Left ventricle myocardium inferior (tissue), 1 donor: ENCODE measurements around the gene ABHD11. TPM values are rescaled to one million over a fixed set of nuclear protein-coding genes. Genes with fewer than 3 reads are reported as not detected.
"Not testable (repeated sequence)": the region's sequence is repeated elsewhere in the genome, so short reads cannot be mapped to it uniquely, and the experiment has no call there.

Experiments
- DNase-seq: peaks from one replicate; pipeline ENCODE4 v3.0.0-alpha.2; 2020
- H3K27ac ChIP-seq: fragments of 200-600 bp; replicated peaks from 2 replicates; pipeline ENCODE4 v1.8.0; 2021
- H3K27me3 ChIP-seq: fragments of 200-600 bp; 2 replicates; pipeline ENCODE4 v1.8.0; 2021; ENCODE audit warnings: low read depth
- H3K36me3 ChIP-seq: fragments of 200-600 bp; 2 replicates; pipeline ENCODE4 v1.8.0; 2021
- H3K4me1 ChIP-seq: fragments of 200-600 bp; 2 replicates; pipeline ENCODE4 v1.8.0; 2021
- H3K4me3 ChIP-seq: fragments of 200-600 bp; 2 replicates; pipeline ENCODE4 v1.8.0; 2021; ENCODE audit warnings: mild to moderate bottlenecking, moderate library complexity
- H3K9me3 ChIP-seq: fragments of 200-600 bp; replicated peaks from 2 replicates; pipeline ENCODE4 v1.8.0; 2021
- CTCF ChIP-seq: fragments of 200-600 bp; IDR thresholded peaks from 2 replicates; pipeline ENCODE4 v1.8.0; 2021; ENCODE audit warnings: antibody characterized with exemption, mild to moderate bottlenecking, borderline replicate concordance
- intact Hi-C: fragments of 100-400 bp; cut with micrococcal nuclease; formaldehyde crosslinking; loops from one replicate; pipeline ENCODE4 v1.11.0; 2022
- total RNA-seq: library from RNA; stranded (reverse); fragmentation: NEBNext Ultra II Directional; extraction: Animal tissue kit (Norgen Biotek cat#: 25700); gene quantifications from one replicate; pipeline ENCODE4 v1.2.1, GENCODE V29; 2021
- donor health status: DM: no; HTN: yes; CAD: no; lungs with severe emphysema.

ABHD11 gene
- total RNA-seq, 1 donor from 2014 or later = 25.2 TPM

DNA sequence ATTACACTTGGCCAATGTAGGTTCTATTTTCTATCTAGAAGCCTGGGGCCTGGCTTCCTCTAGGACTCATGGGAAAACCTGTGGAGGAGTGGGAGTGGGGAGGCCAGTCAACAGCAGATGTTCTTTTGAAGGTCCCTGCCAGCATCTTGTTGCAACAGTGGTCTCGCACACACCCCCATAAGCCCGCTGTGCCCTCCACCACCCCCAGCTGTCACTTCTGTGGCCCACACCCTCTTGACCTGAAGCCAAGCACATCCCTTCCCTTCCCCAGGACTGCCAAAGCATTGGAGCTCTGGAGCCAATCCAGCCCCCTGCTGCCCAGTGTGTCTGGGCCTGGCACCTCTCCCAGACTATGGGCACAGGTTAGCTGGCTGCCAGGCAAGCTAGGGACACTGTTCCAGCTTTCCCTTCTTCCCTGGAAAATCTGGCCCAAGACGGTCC lies 17.2 kb downstream of the ABHD11 start:
- Histone ChIP-seq H3K27ac (peak overlapping the region; percentile 62), H3K27me3 (peaks cover 22% of the 10 kb centered on the region), H3K9me3 (no peaks in the 10 kb centered on the region), H3K4me3 (no peak overlapping the region), H3K4me1 (peaks cover 45% of the 10 kb centered on the region), H3K36me3 (no peaks in the 10 kb centered on the region)
- no peak for TF ChIP-seq CTCF
- intact Hi-C loops = no loop called here
- DNase-seq = peak; percentile 73

- Histone ChIP-seq H3K27me3 (peaks cover 16% of the 10 kb centered on the region), H3K4me1 (peaks cover 48% of the 10 kb centered on the region)
- H3K36me3 ChIP-seq, H3K27ac ChIP-seq, DNase-seq, intact Hi-C loops, H3K9me3 ChIP-seq, H3K4me3 ChIP-seq: not testable (repeated sequence)
Observed at GRCh38 chr7:73720443-73720842, 18.2 kb downstream of the ABHD11 start.

DNA sequence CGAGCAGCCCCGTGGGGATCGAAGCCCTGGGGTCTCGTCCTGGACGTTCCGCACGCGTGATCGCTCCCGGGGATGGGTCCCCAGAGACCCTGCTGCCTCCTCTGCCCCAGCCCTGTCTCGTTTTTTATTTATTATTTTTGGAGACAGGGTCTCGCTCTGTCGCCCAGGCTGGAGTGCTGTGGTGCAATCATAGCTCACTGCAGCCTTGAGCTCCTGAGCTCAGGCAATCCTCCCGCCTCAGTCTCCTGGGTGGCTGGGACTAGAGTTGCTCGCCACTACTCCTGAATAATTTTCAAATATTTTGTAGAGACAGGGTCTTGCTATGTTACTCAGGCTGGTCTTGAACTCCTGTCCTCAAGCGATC lies 18.8 kb downstream of the ABHD11 start:
- peak overlapping the region; percentile 88 for H3K4me3 ChIP-seq
- no peak for DNase-seq
- H3K27ac ChIP-seq = no peak overlapping the region
- intact Hi-C loops = no loop called here
- peaks cover 16% of the 10 kb centered on the region for H3K27me3 ChIP-seq
- no peaks in the 10 kb centered on the region for H3K36me3 ChIP-seq
- H3K9me3 ChIP-seq = no peaks in the 10 kb centered on the region
- peaks cover 48% of the 10 kb centered on the region for H3K4me1 ChIP-seq
- TF ChIP-seq CTCF = no peak

DNA sequence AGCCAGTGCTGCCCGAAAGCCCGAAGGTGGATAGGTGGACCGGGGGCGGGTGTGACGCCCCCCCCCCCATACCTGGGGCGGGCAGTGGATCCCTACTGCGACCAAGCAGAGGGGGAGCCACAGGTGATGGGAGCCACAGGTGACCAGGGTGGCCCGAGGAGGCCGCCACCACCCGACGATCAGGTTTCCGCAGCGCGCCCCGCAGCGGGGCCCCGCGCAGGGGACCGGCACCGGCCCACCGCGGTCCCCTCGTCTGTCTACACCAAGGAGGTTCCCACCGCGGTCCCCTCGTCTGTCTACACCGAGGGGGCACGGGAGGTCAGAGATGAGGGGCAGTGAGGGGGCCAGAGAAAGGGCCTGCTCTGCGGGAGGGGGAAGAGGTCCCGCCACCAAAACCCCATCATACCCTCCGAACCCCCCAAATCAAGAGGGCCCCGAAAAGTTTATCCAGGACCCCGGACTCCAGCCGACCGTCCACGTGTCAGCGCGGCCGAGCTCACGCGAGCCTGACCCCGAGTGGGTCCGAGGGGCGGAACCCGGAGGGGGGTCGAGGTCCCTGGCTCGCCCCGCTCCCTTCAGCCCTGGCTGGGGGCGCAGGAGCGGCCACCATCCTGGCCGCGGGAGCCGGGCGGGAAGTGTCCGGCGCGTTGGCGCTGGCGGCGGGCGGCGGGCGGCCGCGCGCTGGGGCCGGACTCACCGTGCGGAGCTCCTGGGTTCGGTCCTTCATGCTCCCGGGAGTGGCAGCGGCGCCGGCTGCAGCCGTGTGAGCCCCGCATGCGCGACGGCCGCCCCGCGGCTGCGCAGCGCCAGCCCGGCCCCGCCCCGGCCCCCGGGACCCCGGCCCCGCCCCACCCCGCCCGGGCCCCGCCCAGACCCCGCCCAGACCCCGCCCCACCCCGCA lies 19.4 kb downstream of the ABHD11 start, which contains the start of gene STX1A:
Gene STX1A (minus strand): TSS at position 765 of the 901 bp plus-strand sequence. CDS start 38 bp downstream, at position 727.
- Histone ChIP-seq H3K27ac (peak within 1 kb of the TSS; percentile 38), H3K9me3 (no peaks in the 10 kb centered on the region), H3K4me1 (peaks cover 48% of the 10 kb centered on the region), H3K4me3 (peak within 1 kb of the TSS; percentile 88), H3K36me3 (no peaks in the 10 kb centered on the region), H3K27me3 (peaks cover 16% of the 10 kb centered on the region)
- TF ChIP-seq CTCF = no peak
- peak; percentile 69 for DNase-seq
- intact Hi-C loops = no loop called here

- H3K27me3 ChIP-seq = peaks cover 16% of the 10 kb centered on the region
- intact Hi-C loops = no loop called here
- H3K27ac ChIP-seq = no peak overlapping the region
- TF ChIP-seq CTCF = no peak
- H3K36me3 ChIP-seq = no peaks in the 10 kb centered on the region
- H3K4me1 ChIP-seq = peaks cover 48% of the 10 kb centered on the region
- no peak for DNase-seq
- peak overlapping the region; percentile 88 for H3K4me3 ChIP-seq
- H3K9me3 ChIP-seq = no peaks in the 10 kb centered on the region
Observed at GRCh38 chr7:73718438-73718881, 20.1 kb downstream of the ABHD11 start.

DNA sequence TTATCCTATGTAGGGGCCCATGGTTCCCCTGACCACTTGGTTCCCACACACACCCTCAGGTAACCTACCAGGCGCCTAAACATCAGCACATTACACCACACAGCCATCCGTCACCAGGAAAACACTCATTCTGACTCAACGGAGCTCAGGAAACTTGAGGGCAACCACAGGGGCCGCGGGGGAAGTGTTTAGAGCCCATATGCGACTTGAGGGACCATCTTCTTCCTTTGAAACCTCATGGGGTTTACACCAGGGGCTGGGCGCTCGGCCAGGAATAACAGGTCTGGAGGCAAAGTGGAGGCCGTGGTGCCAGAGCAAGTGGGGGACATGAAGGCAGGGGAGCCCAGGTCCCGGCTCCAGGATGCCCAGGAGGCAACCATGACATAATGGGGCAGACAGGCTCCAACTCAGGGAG lies 20.6 kb downstream of the ABHD11 start:
- no peak for TF ChIP-seq CTCF
- no peak overlapping the region for H3K27ac ChIP-seq
- H3K27me3 ChIP-seq = peaks cover 16% of the 10 kb centered on the region
- peak overlapping the region; percentile 88 for H3K4me3 ChIP-seq
- peaks cover 48% of the 10 kb centered on the region for H3K4me1 ChIP-seq
- DNase-seq = no peak
- intact Hi-C loops = no loop called here
- H3K9me3 ChIP-seq = no peaks in the 10 kb centered on the region
- no peaks in the 10 kb centered on the region for H3K36me3 ChIP-seq
